ENCODE results near the gene PSD4. TPM values are rescaled to one million over a fixed set of nuclear protein-coding genes. Genes with fewer than 3 reads are reported as not detected.

Gene PSD4
- total RNA-seq, 2 experiments from 2014 or later = 96.5 to 101 TPM

GRCh38 chr2:113229795-113230194 is 56.0 kb downstream of the PSD4 start:
- H3K4me1 ChIP-seq (ENCODE audit: insufficient read depth, low read length) = peaks cover under 1% of the 10 kb centered on the region
- H3K4me3 ChIP-seq (ENCODE audit: low read length) = no peak overlapping the region
- DNase-seq = no peak
- no peaks in the 10 kb centered on the region for H3K4me1 Mint-ChIP-seq (ENCODE audit: low read depth)
- intact Hi-C loops (cut with DNase I, micrococcal nuclease) = no loop called here
- TF ChIP-seq, protein P1, sequence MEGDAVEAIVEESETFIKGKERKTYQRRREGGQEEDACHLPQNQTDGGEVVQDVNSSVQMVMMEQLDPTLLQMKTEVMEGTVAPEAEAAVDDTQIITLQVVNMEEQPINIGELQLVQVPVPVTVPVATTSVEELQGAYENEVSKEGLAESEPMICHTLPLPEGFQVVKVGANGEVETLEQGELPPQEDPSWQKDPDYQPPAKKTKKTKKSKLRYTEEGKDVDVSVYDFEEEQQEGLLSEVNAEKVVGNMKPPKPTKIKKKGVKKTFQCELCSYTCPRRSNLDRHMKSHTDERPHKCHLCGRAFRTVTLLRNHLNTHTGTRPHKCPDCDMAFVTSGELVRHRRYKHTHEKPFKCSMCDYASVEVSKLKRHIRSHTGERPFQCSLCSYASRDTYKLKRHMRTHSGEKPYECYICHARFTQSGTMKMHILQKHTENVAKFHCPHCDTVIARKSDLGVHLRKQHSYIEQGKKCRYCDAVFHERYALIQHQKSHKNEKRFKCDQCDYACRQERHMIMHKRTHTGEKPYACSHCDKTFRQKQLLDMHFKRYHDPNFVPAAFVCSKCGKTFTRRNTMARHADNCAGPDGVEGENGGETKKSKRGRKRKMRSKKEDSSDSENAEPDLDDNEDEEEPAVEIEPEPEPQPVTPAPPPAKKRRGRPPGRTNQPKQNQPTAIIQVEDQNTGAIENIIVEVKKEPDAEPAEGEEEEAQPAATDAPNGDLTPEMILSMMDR (IDR thresholded peaks at IDR 0.05) = no peak
- no peaks in the 10 kb centered on the region for H3K9me3 ChIP-seq (ENCODE audit: control insufficient read depth in 1 of 2, insufficient read depth in 1 of 2, low read length in 2 of 2)
- CTCF ChIA-PET = no interaction called here
- H3K27me3 ChIP-seq (ENCODE audit: control insufficient read depth in 1 of 2, insufficient read depth in 2 of 2, low read length in 2 of 2) = no peaks in the 10 kb centered on the region
- ATAC-seq (ENCODE audit: poor library complexity) = no peak
- H3K27ac Mint-ChIP-seq = no peak overlapping the region
- no peak overlapping the region for H3K4me3 Mint-ChIP-seq
- no peaks in the 10 kb centered on the region for H3K9me3 Mint-ChIP-seq
- H3K36me3 ChIP-seq (ENCODE audit: insufficient read depth, low read length) = no peaks in the 10 kb centered on the region
- H3K27me3 Mint-ChIP-seq = no peaks in the 10 kb centered on the region
- H3K36me3 Mint-ChIP-seq (ENCODE audit: low read depth) = no peaks in the 10 kb centered on the region
- H3K27ac ChIP-seq (ENCODE audit: low read depth in 1 of 2, low read length in 2 of 2) = no peak overlapping the region
- POLR2A ChIA-PET = no interaction called here

GRCh38 chr2:113230531-113230930 is 56.8 kb downstream of the PSD4 start:
- no peak overlapping the region for H3K27ac ChIP-seq (ENCODE audit: low read depth in 1 of 2, low read length in 2 of 2)
- H3K4me3 ChIP-seq (ENCODE audit: low read length) = no peak overlapping the region
- H3K36me3 ChIP-seq (ENCODE audit: insufficient read depth, low read length) = no peaks in the 10 kb centered on the region
- H3K9me3 ChIP-seq (ENCODE audit: control insufficient read depth in 1 of 2, insufficient read depth in 1 of 2, low read length in 2 of 2) = no peaks in the 10 kb centered on the region
- H3K4me1 ChIP-seq (ENCODE audit: insufficient read depth, low read length) = peaks cover 4% of the 10 kb centered on the region
- no peak overlapping the region for H3K4me3 Mint-ChIP-seq
- TF ChIP-seq, protein P1 (IDR thresholded peaks at IDR 0.05) = no peak
- no peaks in the 10 kb centered on the region for H3K27me3 Mint-ChIP-seq
- intact Hi-C loops (cut with DNase I, micrococcal nuclease) = no loop called here
- H3K9me3 Mint-ChIP-seq = no peaks in the 10 kb centered on the region
- H3K4me1 Mint-ChIP-seq (ENCODE audit: low read depth) = no peaks in the 10 kb centered on the region
- ATAC-seq (ENCODE audit: poor library complexity) (no peak), DNase-seq (no peak)
- ChIA-PET CTCF (interaction anchor here (0.9 to 1.3 kb wide), 2 partner anchors 19 to 26 kb away, joined by 3 read pairs; no protein-coding TSS in a partner anchor), POLR2A (no interaction called here)
- H3K27ac Mint-ChIP-seq = no peak overlapping the region
- peaks cover 4% of the 10 kb centered on the region for H3K36me3 Mint-ChIP-seq (ENCODE audit: low read depth)
- no peaks in the 10 kb centered on the region for H3K27me3 ChIP-seq (ENCODE audit: control insufficient read depth in 1 of 2, insufficient read depth in 2 of 2, low read length in 2 of 2)

- POLR2A ChIA-PET = no interaction called here
- Mint-ChIP-seq H3K4me3 (no peak overlapping the region), H3K27me3 (no peaks in the 10 kb centered on the region), H3K27ac (no peak overlapping the region), H3K36me3 (ENCODE audit: low read depth) (peaks cover 5% of the 10 kb centered on the region), H3K4me1 (ENCODE audit: low read depth) (no peaks in the 10 kb centered on the region), H3K9me3 (no peaks in the 10 kb centered on the region)
- no peak for DNase-seq
- ATAC-seq (ENCODE audit: poor library complexity) = no peak
- no peaks in the 10 kb centered on the region for H3K27me3 ChIP-seq (ENCODE audit: control insufficient read depth in 1 of 2, insufficient read depth in 2 of 2, low read length in 2 of 2)
- H3K36me3 ChIP-seq (ENCODE audit: insufficient read depth, low read length) = no peaks in the 10 kb centered on the region
- H3K9me3 ChIP-seq (ENCODE audit: control insufficient read depth in 1 of 2, insufficient read depth in 1 of 2, low read length in 2 of 2) = no peaks in the 10 kb centered on the region
- peaks cover 4% of the 10 kb centered on the region for H3K4me1 ChIP-seq (ENCODE audit: insufficient read depth, low read length)
- H3K27ac ChIP-seq (ENCODE audit: low read depth in 1 of 2, low read length in 2 of 2) = no peak overlapping the region
- CTCF ChIA-PET = interaction anchor here (0.9 to 1.3 kb wide), 2 partner anchors 18 to 27 kb away, joined by 3 read pairs; no protein-coding TSS in a partner anchor
- intact Hi-C loops (cut with DNase I, micrococcal nuclease) = no loop called here
- TF ChIP-seq, protein P1 (IDR thresholded peaks at IDR 0.05) = no peak
- no peak overlapping the region for H3K4me3 ChIP-seq (ENCODE audit: low read length)
These were observed 57.3 kb downstream of the PSD4 start for GRCh38 chr2:113231064-113231463.

All from CD4-positive, alpha-beta T cell (primary cell).